ENCODE data around the gene SNX5.

- TF ChIP-seq EGR1 (conservative IDR thresholded peaks at IDR 0.05) (0 out of 2 replicates have a peak, but pooled peaks have one; percentile 30), CTCF (IDR thresholded peaks at IDR 0.05 in 2 of 3, conservative IDR thresholded peaks at IDR 0.05 in 1 of 3; ENCODE audit: insufficient read depth in 2 of 3, low read depth in 1 of 3, low read length in 3 of 3) (no peak), CBFB (CRISPR knock-in tag; IDR thresholded peaks at IDR 0.05) (no peak), EP300 (IDR thresholded peaks at IDR 0.05; ENCODE audit: low read length) (no peak), BHLHE40 (IDR thresholded peaks at IDR 0.05; ENCODE audit: low read length) (no peak), ZC3H11A (IDR thresholded peaks at IDR 0.05; ENCODE audit: low read depth, low read length) (no peak), WHSC1 (IDR thresholded peaks at IDR 0.05; ENCODE audit: low read length) (no peak), EZH2 (IDR thresholded peaks at IDR 0.05; ENCODE audit: borderline replicate concordance, low read depth, low read length) (no peak), PKNOX1 (IDR thresholded peaks at IDR 0.05) (no peak), ZNF24 (IDR thresholded peaks at IDR 0.05) (no peak), POLR2A (conservative IDR thresholded peaks at IDR 0.05) (no peak), CCNT2 (IDR thresholded peaks at IDR 0.05; ENCODE audit: borderline replicate concordance, extremely low read depth, insufficient read length, low read depth, low read length) (no peak)
These were observed 32.3 kb downstream of the SNX5 start for GRCh38 chr20:17936286-17936760.

All from K562 (cell line).